ENCODE measurements around the gene GALNT13.

The GALNT13 gene

DNA sequence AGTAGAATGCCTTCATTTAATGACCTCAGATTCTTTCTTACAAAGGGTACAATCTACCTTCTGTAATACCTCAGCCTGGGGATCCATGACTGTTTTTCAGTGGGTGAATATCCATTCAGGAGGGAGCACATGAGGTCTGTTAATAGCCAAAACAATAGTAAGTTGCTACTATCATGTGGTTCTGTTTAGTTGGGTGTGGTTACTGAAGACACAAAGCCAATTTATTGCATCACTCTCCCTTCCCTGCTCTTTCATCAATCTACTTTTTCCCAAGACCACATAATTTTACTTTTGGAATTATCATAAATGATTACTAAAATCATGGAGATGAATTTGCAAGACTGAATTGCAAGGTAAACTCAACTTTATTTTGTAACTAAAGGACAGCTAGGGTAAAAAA is 254.2 kb downstream of the GALNT13 start:
- no peak for DNase-seq (ENCODE audit: low read depth)

DNA sequence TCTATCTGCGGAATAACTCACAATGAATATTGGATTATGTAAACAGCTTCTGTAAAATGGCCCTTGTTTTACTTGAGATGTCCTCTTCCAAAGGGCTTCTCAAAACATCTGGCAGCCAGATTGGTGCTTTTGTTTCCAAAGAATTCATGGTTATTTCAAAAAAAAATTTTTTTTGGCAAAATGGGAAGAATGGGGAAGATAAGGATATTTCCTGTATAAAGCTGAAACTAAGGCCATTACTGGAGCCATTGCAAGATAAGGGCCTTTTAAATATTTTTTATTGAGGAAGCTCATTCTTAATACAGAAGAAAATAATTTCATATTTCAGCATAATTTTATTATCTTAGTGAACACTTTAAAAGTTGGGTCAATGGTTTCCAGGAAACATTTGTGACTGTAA is 259.1 kb downstream of the GALNT13 start:
- DNase-seq (ENCODE audit: low read depth): no peak

DNA sequence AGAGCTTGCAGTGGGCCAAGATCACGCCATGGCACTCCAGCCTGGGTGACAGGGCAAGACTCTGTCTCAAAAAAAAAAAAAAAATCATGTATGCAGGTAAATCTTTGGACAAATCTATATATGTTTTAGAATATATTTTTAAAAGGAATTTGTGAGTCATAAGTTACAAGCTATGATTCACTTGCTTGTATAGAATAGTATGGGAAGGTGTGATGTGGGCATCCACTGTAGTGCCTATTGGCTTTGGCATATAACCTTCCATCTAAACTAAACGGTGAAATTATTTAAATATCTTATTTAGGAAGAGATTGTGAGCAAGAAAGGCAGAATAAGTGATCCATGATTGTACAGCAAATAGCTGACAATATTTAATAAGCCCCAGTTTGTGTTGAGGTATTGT is 261.1 kb downstream of the GALNT13 start:
- DNase-seq (ENCODE audit: low read depth): no peak

DNA sequence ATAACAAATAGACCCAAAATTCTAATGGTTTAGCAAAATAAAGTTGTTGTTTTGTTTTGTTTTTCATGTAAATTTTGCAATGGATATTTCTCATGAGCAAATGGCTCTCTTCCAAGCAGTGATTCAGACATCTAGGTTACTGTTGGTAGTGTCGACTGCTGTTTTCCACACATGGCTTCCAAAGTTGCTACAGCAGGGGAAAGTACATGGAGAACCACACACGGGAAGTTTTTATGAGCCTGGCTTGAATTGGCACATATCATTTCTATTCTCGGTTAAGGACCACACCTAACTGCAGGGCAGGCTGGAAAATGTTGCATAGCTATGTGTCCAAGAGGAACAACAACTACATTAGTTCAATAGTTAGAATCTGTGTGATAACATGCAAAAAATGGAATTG is 262.1 kb downstream of the GALNT13 start:
- DNase-seq (ENCODE audit: low read depth): no peak

DNA sequence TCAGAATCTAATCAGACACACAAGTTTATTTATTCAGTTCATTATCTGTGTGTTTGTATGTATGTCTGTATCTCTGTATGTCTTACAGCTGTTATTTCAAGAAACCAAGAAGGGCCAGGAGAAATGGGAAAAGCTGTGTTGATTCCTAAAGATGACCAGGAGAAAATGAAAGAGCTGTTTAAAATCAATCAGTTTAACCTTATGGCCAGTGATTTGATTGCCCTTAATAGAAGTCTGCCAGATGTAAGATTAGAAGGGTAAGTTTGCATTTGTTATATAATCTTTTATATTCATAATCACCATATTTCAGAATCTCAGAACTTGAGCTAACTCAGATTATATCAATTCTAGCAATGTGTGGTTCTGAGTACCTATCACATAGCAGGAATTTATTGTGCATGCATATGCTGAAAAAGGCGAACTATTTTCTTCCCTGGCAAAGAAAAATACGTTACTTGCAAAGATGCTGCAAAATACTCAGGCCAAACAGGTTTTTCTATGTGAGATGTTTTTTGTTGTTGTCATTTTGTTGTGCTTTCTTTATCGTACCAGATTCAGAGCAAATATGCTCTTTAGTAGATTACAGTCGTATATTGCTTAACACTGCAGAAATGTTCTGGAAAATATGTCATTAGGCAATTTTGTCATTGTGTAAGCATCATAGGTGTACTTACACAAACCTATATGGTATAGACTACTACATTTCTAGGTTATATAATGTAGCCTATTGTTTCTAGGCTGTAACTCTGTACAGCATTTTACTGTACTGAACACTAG is 268.7 kb downstream of the GALNT13 start:
- no peak for DNase-seq (ENCODE audit: low read depth)

DNA sequence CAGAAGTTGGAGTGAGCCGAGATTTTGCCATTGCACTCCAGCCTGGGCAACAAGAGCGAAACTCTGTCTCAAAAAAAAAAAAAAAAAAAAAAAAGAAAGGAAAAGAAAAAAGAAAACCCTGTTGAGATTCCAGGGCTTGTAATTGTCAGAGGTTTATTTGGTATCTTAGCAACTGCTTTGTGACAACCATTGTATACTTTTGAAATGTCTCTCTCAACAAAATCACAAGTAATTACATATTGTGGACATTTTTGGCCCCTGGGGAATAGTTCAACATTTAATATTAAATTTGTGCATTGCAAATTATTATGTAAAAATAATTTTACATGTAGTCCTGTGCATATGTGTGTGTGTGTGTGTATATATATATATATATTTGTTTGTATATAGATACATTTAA is 270.8 kb downstream of the GALNT13 start:
- no peak for DNase-seq (ENCODE audit: low read depth)

DNA sequence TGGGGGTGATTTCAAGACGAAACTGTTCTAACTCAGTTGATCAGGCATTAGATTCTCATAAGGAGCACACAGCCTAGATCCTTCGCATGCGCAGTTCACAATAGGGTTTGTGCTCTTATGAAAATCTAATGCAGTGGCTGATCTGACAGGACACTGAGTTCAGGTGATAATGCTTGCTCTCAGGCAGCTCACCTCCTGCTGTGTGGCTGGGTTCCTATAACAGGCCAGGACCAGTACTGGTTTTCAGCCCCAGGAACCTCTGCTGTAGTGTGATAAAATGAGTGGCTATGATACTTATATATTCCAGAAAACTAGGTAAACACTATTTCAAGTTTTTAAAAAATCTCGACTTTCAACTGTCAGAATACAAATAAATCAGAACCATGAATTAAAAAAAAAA is 271.4 kb downstream of the GALNT13 start:
- DNase-seq (ENCODE audit: low read depth): no peak

DNA sequence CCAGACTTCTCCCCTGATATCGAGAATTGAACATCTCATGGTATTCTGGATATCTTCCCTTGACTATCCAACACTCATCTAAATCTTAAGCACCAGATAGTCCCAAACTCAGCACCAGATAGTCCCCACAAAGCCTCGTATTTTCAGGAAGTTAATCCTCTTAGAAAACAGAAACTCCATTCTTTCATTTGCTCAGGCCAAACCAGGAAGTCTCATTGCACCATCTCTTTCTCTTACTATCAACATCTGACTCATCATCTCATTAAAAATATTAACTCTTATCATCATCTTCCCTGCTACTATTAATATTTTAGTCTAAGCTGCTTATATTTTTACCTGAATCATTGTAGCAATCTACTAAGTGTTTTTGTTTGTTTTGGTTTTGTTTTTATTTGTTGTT is 286.4 kb downstream of the GALNT13 start:
- no peak for DNase-seq (ENCODE audit: low read depth)

DNA sequence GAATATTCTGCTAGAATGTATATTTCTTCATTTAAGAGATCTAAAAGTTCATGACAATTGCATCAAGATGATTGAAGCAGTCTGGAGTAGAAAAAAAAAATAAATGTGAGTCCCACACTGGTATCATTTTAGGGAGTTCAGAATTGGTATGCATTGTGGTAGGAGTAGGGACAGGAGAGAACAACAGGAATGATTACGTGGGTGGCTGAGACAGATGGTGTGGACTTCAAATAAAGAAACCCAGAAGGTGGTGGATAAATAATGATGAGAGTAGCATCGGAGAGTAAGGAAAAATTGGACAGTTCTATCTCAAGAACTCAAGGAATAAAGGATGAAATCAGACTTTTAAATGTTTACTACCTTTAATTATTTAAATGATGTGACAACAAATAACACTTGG is 289.6 kb downstream of the GALNT13 start:
- no peak for DNase-seq (ENCODE audit: low read depth)

DNA sequence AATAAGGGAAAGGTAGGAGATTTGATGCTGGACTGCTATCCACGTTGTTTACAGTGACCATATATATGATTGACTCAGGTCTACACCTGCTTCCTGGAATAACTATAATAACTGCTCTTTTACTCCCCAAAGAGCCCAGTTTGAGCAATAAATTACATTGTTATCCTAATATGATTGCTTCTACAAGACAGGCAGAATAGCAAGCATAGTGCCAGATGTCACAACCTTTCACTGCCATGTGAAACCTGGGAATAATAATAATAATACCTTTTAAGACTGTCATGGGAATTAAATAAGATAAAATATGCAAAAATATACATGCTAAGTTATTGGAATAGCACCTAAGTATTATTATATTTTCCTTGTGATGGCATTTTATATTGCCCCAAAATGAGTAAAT is 298.7 kb downstream of the GALNT13 start:
- DNase-seq (ENCODE audit: low read depth): no peak

DNA sequence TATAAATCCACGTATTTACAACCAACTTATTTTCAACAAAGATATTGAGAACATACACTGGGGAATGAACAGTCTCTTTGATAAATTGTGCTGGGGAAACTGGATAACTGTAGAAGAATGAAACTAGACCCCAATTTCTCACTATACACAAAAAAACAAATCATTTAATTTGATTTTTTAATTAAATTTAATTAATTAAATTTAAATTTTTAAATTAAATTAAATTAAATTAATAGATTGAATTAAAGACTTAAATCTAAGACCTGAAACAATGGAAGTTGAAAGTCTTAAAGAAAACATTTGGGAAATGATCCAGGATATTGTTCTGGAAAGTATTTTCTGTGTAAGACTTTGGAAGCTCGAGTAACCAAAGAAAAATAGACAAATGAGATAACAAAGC is 301.4 kb downstream of the GALNT13 start:
- no peak for DNase-seq (ENCODE audit: low read depth)

DNA sequence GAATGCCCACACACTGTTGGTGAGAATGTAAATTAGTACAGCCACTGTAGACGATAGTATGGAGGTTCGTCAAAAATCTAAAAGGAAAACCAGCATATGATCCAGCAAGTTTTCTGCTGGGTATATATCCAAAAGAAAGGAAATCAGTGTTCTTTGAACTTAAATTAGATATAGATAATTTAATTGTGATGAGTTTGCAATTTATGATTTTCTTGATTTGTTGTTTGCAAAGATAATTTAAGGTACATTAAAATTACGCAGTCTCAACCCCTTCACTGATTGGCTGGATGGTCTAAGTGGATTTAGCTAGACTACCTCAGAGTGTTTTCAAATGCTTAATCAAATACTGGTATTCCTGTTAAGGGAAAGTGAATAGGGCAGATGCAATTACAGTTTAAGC is 302.2 kb downstream of the GALNT13 start:
- no peak for DNase-seq (ENCODE audit: low read depth)

DNA sequence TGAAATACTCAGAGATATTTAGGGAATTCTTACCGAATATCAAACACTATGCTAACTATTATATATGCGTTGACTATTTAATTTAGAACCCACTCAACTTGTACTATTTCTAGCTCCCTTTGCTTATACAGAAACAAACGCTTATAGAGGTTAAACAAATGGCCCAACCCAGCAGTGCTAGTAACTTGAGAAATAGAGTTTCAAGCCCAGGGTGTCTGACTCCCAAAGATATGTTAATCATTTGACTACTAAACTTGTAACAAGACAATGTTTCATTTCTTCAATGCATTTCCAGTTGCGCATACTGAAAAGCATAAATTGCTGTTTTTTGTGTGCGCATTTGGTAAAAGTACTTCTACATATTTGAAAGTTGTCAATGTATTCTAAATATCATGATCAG is 310.3 kb downstream of the GALNT13 start:
- no peak for DNase-seq (ENCODE audit: low read depth)

DNA sequence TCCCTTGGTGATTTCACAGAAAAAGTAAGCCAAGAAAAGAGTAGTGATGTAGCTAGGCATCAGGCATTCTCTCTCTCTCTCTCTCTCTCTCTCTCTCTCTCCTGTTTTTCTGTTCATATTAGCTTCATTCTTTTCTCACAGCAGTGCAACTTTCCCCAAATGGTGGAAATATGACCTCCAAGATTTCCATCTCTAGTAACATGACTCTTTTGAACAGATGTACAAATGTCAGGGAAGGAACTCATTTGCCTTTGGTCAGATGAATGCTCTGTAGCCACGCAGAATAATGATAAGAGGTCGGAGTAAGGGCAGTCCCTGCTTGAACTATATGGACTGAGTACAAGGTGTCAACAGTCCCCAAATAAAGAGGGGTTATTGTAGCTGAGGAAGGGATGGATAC is 316.2 kb downstream of the GALNT13 start:
- DNase-seq (ENCODE audit: low read depth): no peak

DNA sequence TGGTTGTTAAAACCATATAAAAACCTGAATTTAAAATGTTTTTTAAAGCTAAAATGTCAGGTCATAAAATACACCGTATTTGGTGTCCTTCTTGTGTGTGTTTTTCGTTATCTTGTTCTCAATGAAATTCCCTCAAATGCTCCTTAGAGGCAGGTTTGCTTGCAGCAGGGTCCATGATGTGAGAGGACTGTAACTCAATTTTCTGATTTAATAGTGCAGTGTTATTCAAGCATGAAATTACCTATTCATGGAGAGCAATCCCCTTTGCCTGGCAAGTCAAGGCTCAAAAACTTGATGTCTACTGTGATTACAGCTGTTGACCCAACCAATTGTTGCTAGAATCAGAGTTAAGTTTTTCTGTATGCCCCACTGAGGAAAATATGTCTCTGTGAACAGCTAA is 318.2 kb downstream of the GALNT13 start:
- no peak for DNase-seq (ENCODE audit: low read depth)

DNA sequence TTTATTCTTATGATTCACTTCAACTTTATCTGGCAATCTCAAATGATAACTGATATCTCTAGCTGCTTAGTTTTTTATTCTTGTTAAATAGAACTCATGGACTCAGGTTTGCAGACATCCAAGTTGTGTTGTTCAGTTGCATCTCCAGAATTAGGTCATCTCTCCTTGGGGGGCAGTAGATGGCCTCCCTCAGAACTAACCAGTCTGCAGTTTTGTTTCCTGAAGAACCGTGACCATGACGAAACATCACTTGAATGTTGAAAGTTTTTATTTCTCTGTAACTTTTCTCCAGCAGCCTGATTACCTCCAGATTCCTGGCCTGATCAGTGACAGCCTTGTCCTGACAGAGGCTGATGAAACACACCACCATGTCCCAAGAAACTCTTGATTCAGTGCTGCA is 321.5 kb downstream of the GALNT13 start:
- DNase-seq (ENCODE audit: low read depth): no peak

DNA sequence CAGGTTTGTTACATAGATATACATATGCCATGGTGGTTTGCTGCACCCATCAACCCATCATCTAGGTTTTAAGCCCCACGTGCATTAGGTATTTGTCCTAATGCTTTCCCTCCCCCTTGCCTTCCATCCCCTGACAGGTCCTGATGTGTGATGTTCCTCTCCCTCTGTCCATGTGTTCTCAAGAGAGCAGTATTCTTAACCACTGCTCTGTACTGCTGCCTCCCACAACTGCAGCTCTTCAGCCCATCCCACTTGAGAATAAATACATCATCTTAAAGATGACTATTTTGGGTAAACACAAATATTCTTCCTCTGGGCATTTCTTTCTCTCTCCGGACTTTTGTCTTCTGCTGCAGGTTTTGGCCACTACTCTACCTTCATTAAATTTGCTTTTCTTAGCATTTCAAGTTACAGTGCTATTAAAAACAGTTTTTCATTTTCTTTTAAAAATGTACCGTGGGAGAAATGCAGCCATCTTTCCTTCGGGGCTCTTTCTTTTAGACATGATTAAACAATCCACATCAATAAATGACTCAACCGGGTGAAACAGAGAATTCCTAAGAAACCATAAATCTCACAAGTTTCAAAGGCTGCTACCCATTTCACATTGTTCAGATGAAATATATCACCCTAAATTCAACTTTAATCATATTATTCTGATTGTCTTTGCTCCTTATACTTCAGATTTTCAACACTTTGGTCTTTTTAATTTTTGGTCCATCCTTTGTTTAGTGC is 323.4 kb downstream of the GALNT13 start:
- no peak for DNase-seq (ENCODE audit: low read depth)

DNA sequence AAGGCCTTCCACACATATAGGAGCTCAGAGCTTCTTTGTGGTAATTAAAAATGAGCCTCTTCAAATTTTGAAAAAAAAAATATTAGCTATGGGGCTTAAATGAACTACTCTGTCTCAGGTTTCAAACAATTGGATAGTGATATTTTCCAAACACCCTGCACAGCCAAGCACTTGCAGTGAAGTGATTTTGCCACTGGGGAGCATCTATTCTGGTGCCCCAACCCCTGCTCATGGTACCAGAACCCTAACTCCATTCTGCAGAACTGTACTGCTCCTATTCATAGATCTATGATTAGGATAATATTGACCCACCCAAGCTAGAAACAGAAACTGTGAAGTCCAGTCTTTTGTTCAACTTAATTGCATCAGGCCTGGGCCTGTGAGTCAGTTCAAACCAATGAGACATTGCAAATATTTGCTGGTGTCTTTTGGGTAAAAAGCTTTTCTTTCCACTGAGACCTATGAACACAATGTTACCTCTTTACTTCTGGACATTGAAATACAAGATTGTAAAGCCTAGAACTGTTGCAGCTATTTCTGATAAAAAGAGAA is 324.0 kb downstream of the GALNT13 start:
- DNase-seq (ENCODE audit: low read depth): no peak

DNA sequence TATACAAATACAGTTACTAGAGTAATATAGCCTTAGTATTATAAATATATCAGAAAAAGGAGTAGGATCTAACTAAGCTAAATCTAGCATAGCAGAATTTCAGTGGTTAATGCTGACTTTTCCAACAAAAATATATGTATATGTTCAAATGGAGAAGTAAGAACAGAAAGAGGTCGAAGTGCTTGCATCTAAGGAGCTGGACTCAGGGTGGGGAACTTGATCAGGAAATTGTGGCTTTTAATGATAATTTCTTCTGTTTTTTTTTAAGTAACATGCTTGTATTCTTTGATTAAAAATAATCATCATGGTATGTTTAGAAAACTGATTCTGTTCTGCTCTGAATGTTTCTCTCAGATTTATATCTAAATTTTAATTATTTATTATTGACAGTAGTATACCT is 327.1 kb downstream of the GALNT13 start:
- DNase-seq (ENCODE audit: low read depth): no peak

DNA sequence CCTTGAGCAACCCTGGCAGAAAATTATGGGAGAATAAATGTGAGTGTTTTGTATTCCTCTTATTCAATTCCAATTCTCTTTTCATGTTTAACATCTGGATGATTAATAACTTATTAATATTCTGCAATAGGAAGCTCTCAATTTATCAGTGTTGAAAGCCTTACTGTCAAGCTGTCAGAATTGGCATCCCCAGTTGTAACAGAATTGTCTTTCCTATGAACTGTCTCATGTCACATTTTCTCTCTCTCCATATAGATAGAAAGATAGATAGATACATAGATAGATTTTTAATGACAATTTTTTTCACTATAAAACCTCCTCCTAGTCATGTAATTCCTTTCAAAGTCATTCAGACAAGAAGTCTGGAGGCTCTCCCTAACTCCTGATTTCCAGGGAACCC is 331.5 kb downstream of the GALNT13 start:
- DNase-seq (ENCODE audit: low read depth): no peak

DNA sequence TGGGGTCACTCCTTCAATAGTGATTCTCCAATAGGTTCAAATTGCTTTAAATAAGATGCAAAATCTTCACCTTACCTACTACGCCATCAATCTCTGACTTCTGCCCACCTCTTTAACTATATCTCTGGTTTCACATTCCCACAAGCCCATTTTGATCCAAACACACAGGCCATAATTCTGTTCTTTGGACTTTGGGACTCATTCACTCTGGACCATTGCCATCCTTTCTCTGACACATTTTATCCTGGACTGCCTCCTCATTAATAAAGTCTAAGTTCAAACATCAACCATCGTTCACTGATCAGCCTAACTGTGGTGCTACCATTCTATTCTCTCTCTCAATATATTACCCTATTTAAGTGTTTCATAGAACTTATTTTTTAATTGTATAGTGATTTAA is 332.2 kb downstream of the GALNT13 start:
- DNase-seq (ENCODE audit: low read depth): no peak

DNA sequence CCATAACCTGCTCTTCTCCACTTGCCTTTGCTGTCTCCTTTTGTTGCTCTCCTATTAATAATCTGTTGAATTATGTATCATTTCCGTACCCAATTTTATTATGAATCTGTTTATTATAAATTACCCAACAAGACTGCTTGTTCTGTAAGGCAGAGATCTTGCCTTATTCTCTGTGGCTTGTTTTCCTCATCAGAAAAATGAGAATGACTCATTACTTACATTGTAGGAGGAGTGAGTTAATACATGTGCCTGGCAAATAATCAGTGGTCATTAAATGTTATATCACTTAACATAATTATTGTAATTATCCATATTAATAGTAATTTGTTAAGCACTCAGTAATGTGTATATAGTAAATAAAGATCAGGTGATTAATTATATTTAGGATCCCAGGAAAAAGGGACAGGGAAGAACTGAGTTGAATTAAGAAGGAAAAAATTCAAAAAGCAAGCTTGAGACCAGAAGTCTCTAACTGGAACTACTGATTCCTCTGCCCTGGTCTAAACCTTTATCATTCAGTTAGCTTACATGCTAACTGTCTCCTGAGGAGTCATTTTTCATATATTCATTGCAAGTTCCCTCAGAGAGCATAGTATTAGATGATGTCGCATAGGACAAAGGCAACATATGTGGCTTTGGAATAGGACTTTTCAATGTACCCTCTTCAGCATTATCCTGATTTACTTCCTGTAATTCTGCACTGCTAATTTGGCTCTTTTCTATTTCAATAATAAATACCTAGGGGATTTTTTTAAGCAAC is 335.7 kb downstream of the GALNT13 start:
- no peak for DNase-seq (ENCODE audit: low read depth)

DNA sequence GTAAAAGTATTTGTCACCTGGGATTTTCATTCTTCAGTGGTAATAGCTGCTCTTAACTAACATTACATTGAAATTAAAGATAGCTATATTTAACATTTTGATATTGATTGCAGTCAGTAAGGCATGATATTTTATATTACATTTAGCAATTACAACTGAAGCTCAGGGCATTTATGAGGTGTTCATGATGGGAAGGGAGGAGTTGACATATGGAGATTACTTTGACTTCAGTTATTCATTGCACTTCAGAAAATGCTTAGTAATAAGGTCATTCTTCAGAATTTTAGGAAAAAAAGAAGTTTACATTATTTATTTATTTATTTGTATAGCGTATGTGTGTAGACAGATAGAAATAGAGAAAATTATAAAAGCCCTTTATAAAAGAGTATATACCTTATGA is 352.0 kb downstream of the GALNT13 start:
- DNase-seq (ENCODE audit: low read depth): no peak
